Effector memory CD8-positive, alpha-beta T cell (primary cell): ENCODE measurements around the gene L3MBTL4.
"Not testable (repeated sequence)": the region's sequence is repeated elsewhere in the genome, so short reads cannot be mapped to it uniquely, and the experiment has no call there.

Experiments used
- ATAC-seq: fragments of 150-1000 bp; cut with Tn5 transposase; replicated peaks from 2 replicates; pipeline ENCODE4 v1.10.0; 2021; ENCODE audit warnings: mild to moderate bottlenecking, moderate library complexity
- DNase-seq, 3 experiments: peaks; one replicate each; pipeline ENCODE4 v3.0.0; 2021
- H3K27ac Mint-ChIP-seq, 2 donors: one replicate each; pipeline ENCODE4 v1.8.0; 2022; ENCODE audit warnings: mild to moderate bottlenecking in 2 of 2, mixed read lengths in 2 of 2, moderate library complexity in 2 of 2
- H3K27me3 Mint-ChIP-seq, 2 donors: one replicate each; pipeline ENCODE4 v1.8.0; 2022; ENCODE audit warnings: mixed read lengths in 2 of 2
- H3K36me3 Mint-ChIP-seq: one replicate; pipeline ENCODE4 v1.8.0; 2022; ENCODE audit warnings: mild to moderate bottlenecking, moderate library complexity, mixed read lengths; ENCODE audit not compliant: insufficient read depth
- H3K4me1 Mint-ChIP-seq, 2 donors: one replicate each; pipeline ENCODE4 v1.8.0; 2022; ENCODE audit warnings: low read depth in 2 of 2, mixed read lengths in 2 of 2
- H3K4me3 Mint-ChIP-seq, 2 donors: one replicate each; pipeline ENCODE4 v1.8.0; 2022; ENCODE audit warnings: mild to moderate bottlenecking in 2 of 2, mixed read lengths in 2 of 2, moderate library complexity in 2 of 2
- H3K9me3 Mint-ChIP-seq, 2 donors: one replicate each; pipeline ENCODE4 v1.8.0; 2022; ENCODE audit warnings: mixed read lengths in 2 of 2

L3MBTL4 gene

DNA sequence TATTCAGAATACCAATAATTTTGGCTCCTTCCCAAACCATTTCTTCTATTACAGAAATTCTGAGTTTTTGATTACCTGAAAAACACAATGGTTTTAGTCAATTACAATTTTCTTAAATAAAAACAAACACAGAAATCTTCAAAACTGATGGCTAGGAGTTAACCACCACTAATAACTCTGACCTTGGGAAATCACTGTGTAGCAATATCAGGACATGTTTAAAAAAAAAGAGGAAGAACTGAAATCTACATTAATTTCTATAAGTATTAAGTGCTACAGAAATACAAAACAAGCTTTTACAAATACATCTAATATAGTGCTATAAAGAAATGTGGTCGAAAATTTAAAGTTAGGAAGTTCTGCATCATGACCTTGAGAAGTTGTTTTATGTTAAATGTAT is 14.9 kb downstream of the L3MBTL4 start:
- ATAC-seq (no peak), DNase-seq (no peak)
- H3K4me1 Mint-ChIP-seq = no peaks in the 10 kb centered on the region
- H3K36me3 Mint-ChIP-seq = peaks cover 2% of the 10 kb centered on the region
- no peaks in the 10 kb centered on the region for H3K27me3 Mint-ChIP-seq
- peaks cover 4 to 8% of the 10 kb centered on the region in 2 donors for H3K9me3 Mint-ChIP-seq
- H3K27ac Mint-ChIP-seq = no peak overlapping the region
- H3K4me3 Mint-ChIP-seq = no peak overlapping the region

DNA sequence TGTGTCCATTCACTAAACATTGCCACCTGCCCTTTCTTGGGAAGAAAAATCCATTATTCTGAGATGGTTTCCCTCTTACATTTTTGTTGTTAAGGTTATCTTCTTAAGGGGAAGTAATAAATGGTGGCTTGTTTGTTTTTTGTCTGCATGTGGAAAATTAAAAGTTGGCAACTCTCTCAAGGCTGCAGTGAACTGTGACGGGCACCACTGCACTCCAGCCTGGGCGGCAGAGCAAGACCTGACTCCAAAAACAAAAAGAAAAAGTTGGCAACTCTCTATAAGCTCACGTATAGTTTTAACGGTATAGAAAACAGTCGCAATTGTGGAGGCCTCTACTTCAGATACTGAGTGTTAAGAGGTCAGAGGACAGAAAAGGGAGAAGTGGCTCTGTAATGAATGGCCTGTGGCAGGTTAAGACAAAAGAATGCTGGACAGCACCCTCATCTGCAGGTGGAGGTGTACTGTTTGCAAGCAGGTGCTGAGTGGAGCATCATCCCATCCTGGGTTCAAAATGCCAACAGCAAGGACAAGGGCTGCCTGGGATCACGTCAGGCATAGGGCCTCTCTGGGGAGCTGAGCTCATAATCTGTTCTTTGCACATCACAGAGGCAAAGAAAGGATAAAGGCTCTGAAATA is 16.7 kb downstream of the L3MBTL4 start:
- peaks cover 11 to 14% of the 10 kb centered on the region in 2 donors for H3K9me3 Mint-ChIP-seq
- H3K27me3 Mint-ChIP-seq = no peaks in the 10 kb centered on the region
- no peak for DNase-seq
- no peak overlapping the region for H3K27ac Mint-ChIP-seq
- peaks cover 2% of the 10 kb centered on the region for H3K36me3 Mint-ChIP-seq
- no peak overlapping the region for H3K4me3 Mint-ChIP-seq
- no peaks in the 10 kb centered on the region for H3K4me1 Mint-ChIP-seq
- no peak for ATAC-seq

DNA sequence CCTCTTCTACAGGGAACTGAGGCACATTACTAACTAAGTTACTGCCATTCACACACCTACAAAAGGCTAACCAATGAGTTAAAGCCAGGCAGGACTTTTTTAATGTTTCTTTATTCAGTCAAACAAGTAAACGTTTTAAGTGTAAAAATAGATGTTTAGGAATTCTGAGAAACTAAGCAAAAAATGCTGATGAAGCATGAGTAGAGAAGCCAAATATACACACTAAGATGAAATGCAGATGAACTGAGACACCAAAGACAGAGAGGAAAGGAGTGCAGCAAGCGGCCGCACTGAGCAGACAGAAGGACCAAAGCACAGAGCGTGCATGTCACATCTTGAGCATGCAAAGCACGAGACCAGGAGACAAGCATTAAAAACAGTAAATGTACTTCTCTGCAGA is 17.9 kb downstream of the L3MBTL4 start:
- no peak overlapping the region for H3K27ac Mint-ChIP-seq
- no peaks in the 10 kb centered on the region for H3K27me3 Mint-ChIP-seq
- no peak for DNase-seq
- peaks cover 11 to 16% of the 10 kb centered on the region in 2 donors for H3K9me3 Mint-ChIP-seq
- H3K4me1 Mint-ChIP-seq = no peaks in the 10 kb centered on the region
- no peak for ATAC-seq
- no peak overlapping the region for H3K4me3 Mint-ChIP-seq
- H3K36me3 Mint-ChIP-seq = peaks cover 2% of the 10 kb centered on the region

DNA sequence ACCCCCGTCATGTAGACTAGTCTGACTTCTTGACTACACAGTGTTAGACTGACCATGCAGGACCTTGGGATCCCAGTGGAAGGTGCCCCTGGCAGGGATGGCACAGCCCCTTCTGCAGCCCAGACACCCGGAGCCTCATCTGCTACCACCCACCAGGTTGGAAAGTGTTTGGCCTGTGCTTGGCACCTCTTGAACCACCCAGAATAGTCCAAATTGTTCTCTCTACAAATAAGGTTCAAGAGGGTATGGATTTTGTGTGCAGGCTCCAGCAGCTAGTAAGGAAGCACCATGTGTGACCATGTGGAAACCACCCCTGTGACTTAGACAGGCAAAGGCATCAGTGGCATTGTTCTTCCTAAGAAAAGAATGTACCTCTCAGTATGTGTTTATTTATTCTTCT is 18.4 kb downstream of the L3MBTL4 start:
- H3K9me3 Mint-ChIP-seq = peaks cover 13 to 22% of the 10 kb centered on the region in 2 donors
- no peak overlapping the region for H3K4me3 Mint-ChIP-seq
- H3K4me1 Mint-ChIP-seq = no peaks in the 10 kb centered on the region
- peaks cover 2% of the 10 kb centered on the region for H3K36me3 Mint-ChIP-seq
- ATAC-seq (no peak), DNase-seq (no peak)
- H3K27ac Mint-ChIP-seq = no peak overlapping the region
- H3K27me3 Mint-ChIP-seq = no peaks in the 10 kb centered on the region

DNA sequence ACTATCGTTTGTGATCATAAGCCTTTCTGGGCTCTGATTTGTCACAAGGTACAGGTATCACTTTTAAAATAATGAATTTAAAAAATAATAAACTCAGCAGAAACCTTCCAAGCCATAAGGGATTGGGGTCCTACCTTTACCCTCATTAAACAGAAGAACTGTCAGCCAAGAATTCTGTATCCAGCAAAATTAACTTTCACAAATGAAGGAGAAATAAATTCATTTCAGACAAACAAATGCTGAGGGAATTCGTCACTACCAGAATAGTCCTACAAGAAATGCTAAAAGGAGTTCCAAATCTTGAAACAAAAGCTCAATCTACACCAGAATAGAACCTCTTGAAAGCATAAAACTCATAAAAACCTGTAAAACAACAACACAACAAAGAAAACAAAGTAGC is 25.7 kb downstream of the L3MBTL4 start:
- ATAC-seq (no peak), DNase-seq (no peak)
- no peak overlapping the region for H3K4me3 Mint-ChIP-seq
- no peaks in the 10 kb centered on the region for H3K36me3 Mint-ChIP-seq
- H3K27ac Mint-ChIP-seq = no peak overlapping the region
- H3K9me3 Mint-ChIP-seq = peaks cover 12 to 26% of the 10 kb centered on the region in 2 donors
- H3K27me3 Mint-ChIP-seq = no peaks in the 10 kb centered on the region
- no peaks in the 10 kb centered on the region for H3K4me1 Mint-ChIP-seq

DNA sequence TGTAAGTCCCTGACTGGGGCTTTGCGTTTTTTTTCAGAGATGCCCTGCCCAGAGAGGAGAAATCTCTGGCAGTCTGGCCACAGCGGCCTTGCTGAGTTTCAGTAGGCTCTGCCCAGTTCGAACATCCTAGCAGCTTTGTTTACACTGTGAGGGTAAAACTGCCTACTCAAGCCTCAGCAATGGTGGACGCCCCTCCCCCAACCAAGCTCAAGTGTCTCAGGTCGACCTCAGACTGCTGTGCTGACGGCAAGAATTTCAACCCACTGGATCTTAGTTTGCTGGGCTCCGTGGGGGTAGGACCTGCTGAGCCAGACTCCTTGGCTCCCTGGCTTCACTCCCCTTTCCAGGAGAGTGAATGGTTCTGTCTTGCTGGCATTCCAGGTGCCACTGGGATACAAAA is 31.7 kb downstream of the L3MBTL4 start:
- DNase-seq (no peak), ATAC-seq (no peak)
- no peaks in the 10 kb centered on the region for H3K36me3 Mint-ChIP-seq
- H3K4me3 Mint-ChIP-seq = no peak overlapping the region
- H3K27ac Mint-ChIP-seq = no peak overlapping the region
- H3K27me3 Mint-ChIP-seq = no peaks in the 10 kb centered on the region
- H3K9me3 Mint-ChIP-seq = peaks cover 12 to 19% of the 10 kb centered on the region in 2 donors
- no peaks in the 10 kb centered on the region for H3K4me1 Mint-ChIP-seq

DNA sequence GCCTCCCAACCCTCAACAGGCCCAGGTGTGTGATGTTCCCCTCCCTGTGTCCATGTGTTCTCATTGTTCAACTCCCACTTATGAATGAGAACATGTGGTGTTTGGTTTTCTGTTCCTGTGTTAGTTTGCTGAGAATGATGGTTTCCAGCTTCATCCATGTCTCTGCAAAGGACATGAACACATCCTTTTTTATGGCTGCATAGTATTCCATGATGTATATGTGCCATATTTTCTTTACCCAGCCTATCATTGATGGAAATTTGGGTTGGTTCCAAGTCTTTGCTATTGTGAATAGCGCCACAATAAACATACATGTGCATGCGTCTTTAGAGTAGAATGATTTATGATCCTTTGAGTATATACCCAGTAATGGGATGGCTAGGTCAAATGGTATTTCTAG is 37.2 kb downstream of the L3MBTL4 start:
- H3K27me3 Mint-ChIP-seq, H3K4me3 Mint-ChIP-seq, H3K36me3 Mint-ChIP-seq, DNase-seq, ATAC-seq, H3K4me1 Mint-ChIP-seq, H3K27ac Mint-ChIP-seq: not testable (repeated sequence)
- H3K9me3 Mint-ChIP-seq = peaks cover 23 to 32% of the 10 kb centered on the region in 2 donors

DNA sequence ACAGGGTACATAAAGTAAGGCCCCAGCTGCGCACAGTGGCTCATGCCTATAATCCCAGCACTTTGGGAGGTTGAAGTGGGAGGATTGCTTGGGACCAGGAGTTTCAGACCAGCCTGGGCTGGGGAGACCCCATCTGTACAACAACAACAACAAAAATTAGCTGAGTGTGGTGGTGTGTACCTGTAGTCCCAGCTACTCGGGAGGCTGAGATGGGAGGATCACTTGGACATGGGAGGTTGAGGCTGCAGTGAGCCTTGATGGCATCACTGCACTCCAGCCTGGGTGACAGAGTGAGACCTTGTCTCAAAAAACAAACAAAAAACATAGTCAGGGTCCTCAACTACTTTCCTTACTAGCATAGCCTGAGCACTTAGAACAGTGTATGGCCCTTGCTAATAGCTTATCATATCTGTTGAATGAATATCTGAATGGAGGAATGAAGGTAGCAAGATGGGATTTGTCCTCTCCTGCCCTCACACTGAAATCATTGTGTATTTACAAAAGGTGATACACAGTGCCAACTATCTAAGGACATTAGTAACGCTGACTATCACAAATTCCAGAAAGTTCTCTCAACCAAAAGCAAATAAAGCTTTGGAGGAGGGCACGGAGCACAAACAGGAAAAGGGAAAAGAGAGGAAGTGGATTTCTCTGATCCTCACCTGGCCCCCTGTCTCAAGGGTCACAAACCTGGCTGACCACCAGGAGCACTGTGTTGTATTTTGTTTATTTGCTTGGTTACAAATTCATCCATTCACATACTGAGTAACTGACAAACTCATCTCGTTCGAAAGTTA is 38.1 kb downstream of the L3MBTL4 start:
- H3K27ac Mint-ChIP-seq = no peak overlapping the region
- peaks cover 19 to 32% of the 10 kb centered on the region in 2 donors for H3K9me3 Mint-ChIP-seq
- no peaks in the 10 kb centered on the region for H3K36me3 Mint-ChIP-seq
- H3K4me3 Mint-ChIP-seq = no peak overlapping the region
- peaks cover 0 to 2% of the 10 kb centered on the region in 2 donors for H3K4me1 Mint-ChIP-seq
- no peaks in the 10 kb centered on the region for H3K27me3 Mint-ChIP-seq
- ATAC-seq (no peak), DNase-seq (no peak)

DNA sequence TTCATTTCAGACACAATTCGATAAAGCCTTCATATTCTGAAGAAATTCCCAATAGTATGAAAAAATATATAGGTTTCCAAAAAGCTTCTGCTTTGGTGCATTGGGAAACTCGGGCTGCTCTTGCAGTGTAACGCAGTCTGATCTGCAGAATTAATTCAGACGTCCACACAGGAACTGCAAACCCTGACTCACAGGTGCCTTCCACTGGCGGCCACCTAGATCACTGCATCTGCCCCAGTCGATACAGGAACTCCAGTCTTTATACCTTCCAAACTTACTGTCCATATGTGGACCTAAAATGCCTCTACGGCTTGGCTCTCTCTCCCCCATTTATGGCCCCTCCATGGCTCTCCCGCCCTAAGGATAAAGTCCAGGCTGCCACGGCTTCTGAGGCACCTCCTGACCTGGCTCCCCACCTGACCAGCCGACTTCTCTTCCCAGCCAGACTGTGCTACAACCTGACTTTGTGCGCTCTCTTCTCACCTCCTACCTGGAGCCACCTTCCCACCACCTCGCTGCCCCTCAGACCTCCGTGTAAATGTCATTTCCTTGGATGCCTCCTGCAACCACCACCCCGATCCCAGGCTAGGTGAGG is 39.7 kb downstream of the L3MBTL4 start:
- H3K27me3 Mint-ChIP-seq = no peaks in the 10 kb centered on the region
- H3K27ac Mint-ChIP-seq = no peak overlapping the region
- ATAC-seq = no peak
- H3K36me3 Mint-ChIP-seq = no peaks in the 10 kb centered on the region
- no peak overlapping the region for H3K4me3 Mint-ChIP-seq
- peaks cover 0 to 2% of the 10 kb centered on the region in 2 donors for H3K4me1 Mint-ChIP-seq
- DNase-seq = no peak
- peaks cover 15 to 26% of the 10 kb centered on the region in 2 donors for H3K9me3 Mint-ChIP-seq

DNA sequence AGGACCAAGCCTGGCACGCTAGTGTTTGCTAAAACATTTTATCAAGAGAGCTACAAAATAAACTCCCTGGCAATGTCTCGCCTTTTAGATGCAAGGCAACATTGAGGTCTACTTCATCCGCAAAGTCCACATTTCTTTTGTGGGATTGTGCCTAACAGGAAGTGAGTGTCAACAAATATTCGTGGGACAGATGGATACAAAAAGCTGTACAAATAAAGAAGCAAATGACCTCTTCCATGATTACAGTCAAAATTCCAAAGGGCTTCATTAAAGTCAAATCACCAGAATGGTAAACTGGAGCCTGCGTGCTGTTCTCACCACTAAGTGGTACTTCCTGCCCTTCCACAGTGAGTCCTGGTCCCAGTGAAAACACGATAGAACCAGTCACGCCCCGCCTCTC is 40.4 kb downstream of the L3MBTL4 start:
- DNase-seq = no peak
- ATAC-seq = no peak
- Mint-ChIP-seq H3K9me3 (peaks cover 14 to 25% of the 10 kb centered on the region in 2 donors), H3K4me1 (peaks cover 0 to 2% of the 10 kb centered on the region in 2 donors), H3K36me3 (no peaks in the 10 kb centered on the region), H3K27me3 (no peaks in the 10 kb centered on the region), H3K27ac (no peak overlapping the region), H3K4me3 (no peak overlapping the region)

DNA sequence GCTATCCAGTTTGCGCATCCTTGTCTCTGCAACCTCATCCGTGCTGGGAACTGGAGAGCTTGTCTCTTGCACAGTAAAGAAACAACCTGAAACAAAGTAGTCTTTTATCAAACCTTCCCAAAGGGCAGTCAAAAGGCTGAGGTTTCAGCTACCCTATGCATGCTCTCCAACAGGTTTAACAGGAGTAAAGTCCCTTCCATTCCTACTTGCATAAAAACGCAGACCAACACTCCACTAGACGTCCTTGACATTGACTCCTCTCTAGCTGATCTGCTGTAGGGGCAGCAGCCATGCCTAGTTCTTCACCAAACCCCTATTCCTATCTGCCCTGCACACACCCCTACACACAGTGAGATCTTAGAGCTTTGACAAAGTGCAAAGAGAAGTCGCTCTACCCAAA is 41.5 kb downstream of the L3MBTL4 start:
- DNase-seq (no peak), ATAC-seq (no peak)
- Mint-ChIP-seq H3K9me3 (peaks cover 15 to 28% of the 10 kb centered on the region in 2 donors), H3K36me3 (no peaks in the 10 kb centered on the region), H3K27me3 (no peaks in the 10 kb centered on the region), H3K27ac (peak overlapping the region in 1 of 2 donors; percentile 23), H3K4me1 (peaks cover 0 to 2% of the 10 kb centered on the region in 2 donors), H3K4me3 (no peak overlapping the region)

DNA sequence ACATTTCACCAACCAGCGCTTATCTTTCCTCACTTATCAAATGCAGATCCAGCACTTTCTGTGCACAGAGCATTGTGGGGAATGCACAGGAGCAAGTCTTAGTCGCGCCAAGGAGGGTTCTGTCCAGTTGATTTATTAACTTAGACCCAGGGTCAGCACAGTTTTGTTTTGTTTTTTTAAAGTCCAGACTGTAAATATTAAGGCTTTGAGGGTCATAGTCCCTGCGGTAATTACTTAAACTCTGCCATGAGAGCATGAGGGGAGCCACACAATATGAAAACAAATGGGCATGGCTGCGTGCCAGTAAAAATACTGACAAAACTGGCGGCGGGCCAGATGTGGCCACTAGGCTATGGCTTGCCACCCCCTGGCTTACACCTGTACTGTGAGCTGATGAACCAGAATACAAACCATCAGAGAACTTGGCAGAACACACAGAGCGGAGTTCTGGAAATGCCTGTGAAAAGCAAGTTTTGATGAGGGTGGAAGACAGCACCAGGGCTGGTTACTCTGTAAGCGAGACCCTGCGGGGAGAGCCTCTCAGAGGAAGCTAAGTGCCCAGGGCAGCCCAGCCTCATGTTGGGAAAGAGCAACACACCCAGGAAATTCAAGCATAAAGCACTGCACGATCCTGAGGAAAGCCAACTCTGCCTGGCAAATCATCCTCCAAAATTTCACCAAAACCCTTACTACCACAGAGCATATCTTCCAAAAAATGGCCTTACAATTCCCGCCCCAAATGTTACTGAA is 43.6 kb downstream of the L3MBTL4 start:
- H3K27ac Mint-ChIP-seq = no peak overlapping the region
- peaks cover 16 to 28% of the 10 kb centered on the region in 2 donors for H3K9me3 Mint-ChIP-seq
- ATAC-seq (no peak), DNase-seq (no peak)
- H3K4me1 Mint-ChIP-seq = peaks cover 0 to 2% of the 10 kb centered on the region in 2 donors
- H3K4me3 Mint-ChIP-seq = no peak overlapping the region
- H3K27me3 Mint-ChIP-seq = no peaks in the 10 kb centered on the region
- no peaks in the 10 kb centered on the region for H3K36me3 Mint-ChIP-seq

DNA sequence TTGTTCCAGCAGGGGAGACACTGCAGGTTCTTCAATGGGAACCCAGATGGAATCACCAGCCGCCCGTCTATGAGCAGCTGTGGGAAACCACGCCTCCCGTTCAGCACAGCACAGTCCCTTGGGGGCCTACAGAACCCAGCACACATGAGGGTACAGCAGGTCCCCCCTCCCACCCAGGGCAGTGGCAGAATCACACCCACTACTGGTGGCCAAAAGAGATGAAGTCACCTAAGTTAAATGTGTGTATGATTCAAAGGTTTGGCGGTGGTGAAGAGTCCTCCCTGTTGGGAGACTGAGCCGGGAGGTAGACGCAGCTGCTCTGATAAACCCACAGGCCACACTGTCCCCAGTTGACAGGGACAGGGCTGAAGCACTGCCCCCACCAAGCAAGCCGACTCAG is 44.3 kb downstream of the L3MBTL4 start:
- Mint-ChIP-seq H3K36me3 (no peaks in the 10 kb centered on the region), H3K4me1 (peaks cover 0 to 2% of the 10 kb centered on the region in 2 donors), H3K9me3 (peaks cover 13 to 26% of the 10 kb centered on the region in 2 donors), H3K27me3 (no peaks in the 10 kb centered on the region), H3K27ac (no peak overlapping the region), H3K4me3 (no peak overlapping the region)
- no peak for ATAC-seq
- no peak for DNase-seq
